SU-DHL-6 (cell line): ENCODE measurements around the gene GNRH2.

ENCODE experiments used
- EZH2phosphoT487 ChIP-seq: fragments of 200-600 bp; sonication (generic), shearing (Covaris generic); conservative IDR thresholded peaks from 2 replicates; pipeline ENCODE4 v1.6.1; 2018; ENCODE audit warnings: mild to moderate bottlenecking, antibody characterized with exemption, low read length, moderate library complexity, mixed read lengths
- TF ChIP-seq, protein P1 (sequence below): fragments of 200-600 bp; sonication (generic); IDR thresholded peaks from one replicate; pipeline ENCODE4 v1.5.1; 2017; ENCODE audit warnings: antibody characterized with exemption, mild to moderate bottlenecking, low read length, moderate library complexity; ENCODE audit not compliant: insufficient read depth, poor library complexity, severe bottlenecking

DNA sequence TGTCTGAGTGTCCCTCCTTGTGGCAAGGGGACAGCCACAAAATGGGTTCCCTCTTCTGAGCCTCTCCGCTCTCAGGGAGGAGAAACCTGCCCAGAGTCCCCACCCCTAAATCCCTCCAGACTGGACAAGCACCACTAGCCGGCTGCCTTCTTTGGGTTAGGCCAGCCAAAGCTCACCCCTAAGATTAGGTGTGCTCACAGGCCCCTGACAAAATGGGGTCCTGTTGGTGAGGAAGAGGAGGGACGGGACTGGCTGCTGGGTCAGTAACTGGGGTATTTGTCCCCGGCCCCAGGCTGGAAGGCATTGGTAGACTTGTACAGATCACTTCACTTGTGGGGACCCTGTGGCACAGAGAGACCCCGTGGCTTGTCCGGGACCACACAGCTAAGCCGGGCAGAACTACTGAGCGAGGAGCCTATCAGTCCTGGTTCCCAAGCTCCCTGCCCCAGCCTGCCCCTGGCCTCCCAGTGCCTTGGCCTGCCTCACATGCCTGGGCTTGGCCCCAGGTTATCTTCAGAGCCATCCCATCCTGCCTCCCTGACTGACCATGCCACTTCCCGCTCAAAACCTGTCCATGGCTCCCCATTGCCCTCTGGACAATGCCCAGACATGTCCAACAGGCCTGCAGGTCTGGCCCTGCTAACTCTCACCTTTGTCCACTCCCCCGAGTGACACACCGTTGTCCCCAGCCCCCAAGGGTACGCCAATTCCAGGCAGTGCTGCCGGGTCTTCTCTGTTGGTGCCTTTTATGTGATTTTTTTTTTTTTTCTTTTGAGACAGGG lies 51.6 kb downstream of the GNRH2 start:
- TF ChIP-seq, protein P1, sequence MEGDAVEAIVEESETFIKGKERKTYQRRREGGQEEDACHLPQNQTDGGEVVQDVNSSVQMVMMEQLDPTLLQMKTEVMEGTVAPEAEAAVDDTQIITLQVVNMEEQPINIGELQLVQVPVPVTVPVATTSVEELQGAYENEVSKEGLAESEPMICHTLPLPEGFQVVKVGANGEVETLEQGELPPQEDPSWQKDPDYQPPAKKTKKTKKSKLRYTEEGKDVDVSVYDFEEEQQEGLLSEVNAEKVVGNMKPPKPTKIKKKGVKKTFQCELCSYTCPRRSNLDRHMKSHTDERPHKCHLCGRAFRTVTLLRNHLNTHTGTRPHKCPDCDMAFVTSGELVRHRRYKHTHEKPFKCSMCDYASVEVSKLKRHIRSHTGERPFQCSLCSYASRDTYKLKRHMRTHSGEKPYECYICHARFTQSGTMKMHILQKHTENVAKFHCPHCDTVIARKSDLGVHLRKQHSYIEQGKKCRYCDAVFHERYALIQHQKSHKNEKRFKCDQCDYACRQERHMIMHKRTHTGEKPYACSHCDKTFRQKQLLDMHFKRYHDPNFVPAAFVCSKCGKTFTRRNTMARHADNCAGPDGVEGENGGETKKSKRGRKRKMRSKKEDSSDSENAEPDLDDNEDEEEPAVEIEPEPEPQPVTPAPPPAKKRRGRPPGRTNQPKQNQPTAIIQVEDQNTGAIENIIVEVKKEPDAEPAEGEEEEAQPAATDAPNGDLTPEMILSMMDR = no peak
- TF ChIP-seq EZH2phosphoT487 = no peak
